Measurements from ENCODE around the gene SEMA5A.

DNA sequence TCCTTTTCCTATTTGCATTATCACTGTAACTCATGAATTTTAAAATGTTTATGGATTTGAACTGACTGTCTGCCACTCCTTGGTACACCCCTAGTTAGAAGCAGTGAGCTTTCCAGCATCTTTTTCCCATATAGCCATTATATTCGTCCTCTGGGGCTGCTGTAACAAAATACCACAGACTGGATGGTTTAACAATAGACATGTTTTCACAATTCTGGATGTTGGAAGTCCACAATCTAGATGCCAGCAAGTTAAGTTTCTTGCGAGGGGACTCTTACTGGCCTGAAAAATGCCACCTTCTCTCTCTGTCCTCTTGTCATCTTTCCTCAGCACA lies 530.0 kb downstream of the SEMA5A start:
- TF ChIP-seq, protein P1, sequence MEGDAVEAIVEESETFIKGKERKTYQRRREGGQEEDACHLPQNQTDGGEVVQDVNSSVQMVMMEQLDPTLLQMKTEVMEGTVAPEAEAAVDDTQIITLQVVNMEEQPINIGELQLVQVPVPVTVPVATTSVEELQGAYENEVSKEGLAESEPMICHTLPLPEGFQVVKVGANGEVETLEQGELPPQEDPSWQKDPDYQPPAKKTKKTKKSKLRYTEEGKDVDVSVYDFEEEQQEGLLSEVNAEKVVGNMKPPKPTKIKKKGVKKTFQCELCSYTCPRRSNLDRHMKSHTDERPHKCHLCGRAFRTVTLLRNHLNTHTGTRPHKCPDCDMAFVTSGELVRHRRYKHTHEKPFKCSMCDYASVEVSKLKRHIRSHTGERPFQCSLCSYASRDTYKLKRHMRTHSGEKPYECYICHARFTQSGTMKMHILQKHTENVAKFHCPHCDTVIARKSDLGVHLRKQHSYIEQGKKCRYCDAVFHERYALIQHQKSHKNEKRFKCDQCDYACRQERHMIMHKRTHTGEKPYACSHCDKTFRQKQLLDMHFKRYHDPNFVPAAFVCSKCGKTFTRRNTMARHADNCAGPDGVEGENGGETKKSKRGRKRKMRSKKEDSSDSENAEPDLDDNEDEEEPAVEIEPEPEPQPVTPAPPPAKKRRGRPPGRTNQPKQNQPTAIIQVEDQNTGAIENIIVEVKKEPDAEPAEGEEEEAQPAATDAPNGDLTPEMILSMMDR (IDR thresholded peaks at IDR 0.05): no peak
- TF ChIP-seq EZH2 (IDR thresholded peaks at IDR 0.05; ENCODE audit: borderline replicate concordance, insufficient read depth, low read depth, low read length, poor library complexity, severe bottlenecking): no peak

All from B cell (primary cell).